Measurements from ENCODE around the gene UBE2Z. TPM values are rescaled to one million over a fixed set of nuclear protein-coding genes. Genes with fewer than 3 reads are reported as not detected.
A peak's percentile ranks its signal among the peaks of the same experiment; 100 is the strongest.

The UBE2Z gene
- total and polyA plus RNA-seq, 2 of the 13 experiments (the other 11 are each of a cell fraction or from before 2014, with no cell fraction given) = 63.2 to 122 TPM

DNA sequence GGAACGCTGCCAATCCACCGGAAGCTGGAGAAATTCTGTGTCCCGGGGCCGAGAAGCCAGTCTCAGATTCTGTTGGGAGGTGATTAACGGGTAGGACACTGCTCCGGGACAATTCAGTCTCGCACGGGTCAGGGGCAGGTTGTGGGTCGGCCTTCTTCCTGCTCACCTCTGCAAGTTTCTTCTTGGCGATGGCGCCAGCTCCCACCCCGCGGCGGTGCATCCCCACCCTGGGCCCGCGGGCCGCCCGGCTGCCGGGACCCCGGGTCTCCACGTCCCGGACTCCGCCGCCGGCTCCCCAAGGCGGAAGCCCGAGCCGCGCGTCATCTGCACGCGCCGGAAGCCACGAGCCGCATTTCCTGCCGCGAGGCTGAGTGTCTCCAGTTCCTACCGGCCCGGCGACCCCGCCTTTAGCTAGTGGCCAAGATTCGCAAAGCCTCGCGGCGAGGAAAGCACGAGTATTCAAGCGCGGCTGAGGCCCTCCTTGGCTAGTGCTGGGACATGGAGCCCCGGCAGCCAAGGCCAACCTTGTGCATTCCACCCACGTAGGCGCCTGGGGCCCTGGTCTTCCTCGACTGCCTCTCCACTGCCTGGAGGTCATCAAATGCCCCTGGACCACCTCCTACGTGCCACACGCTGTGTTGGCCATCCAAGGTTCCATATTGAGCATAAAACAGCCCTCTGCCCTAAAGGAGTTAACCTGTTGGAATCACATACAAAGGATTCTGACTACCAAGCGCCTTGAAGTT is 36.5 kb downstream of the UBE2Z start, which contains the start of gene SNF8 (continued):
- TF ChIP-seq ZNF747 (CRISPR knock-in tag; IDR thresholded peaks at IDR 0.05; ENCODE audit: borderline replicate concordance) (peak; percentile 73; the same call in 1 of the 2 replicates), SIX4 (CRISPR knock-in tag; IDR thresholded peaks at IDR 0.05) (peak; percentile 80; the same call in 1 of the 2 replicates), YY1 (IDR thresholded peaks at IDR 0.05; ENCODE audit: insufficient read depth, insufficient replicate concordance, low read depth, low read length) (peak; percentile 83), ZNF331 (CRISPR knock-in tag; IDR thresholded peaks at IDR 0.05) (peak; percentile 86), ZNF354B (CRISPR knock-in tag; IDR thresholded peaks at IDR 0.05) (0 out of 2 replicates have a peak, but pooled peaks have one; percentile 59), ZNF382 (CRISPR knock-in tag; IDR thresholded peaks at IDR 0.05; ENCODE audit: borderline replicate concordance) (no peak), ARID4A (CRISPR knock-in tag; IDR thresholded peaks at IDR 0.05; ENCODE audit: borderline replicate concordance) (peak; percentile 99), ZNF564 (CRISPR knock-in tag; IDR thresholded peaks at IDR 0.05) (peak; percentile 93), ZNF124 (CRISPR knock-in tag; IDR thresholded peaks at IDR 0.05) (peak; percentile 93), ZNF616 (CRISPR knock-in tag; IDR thresholded peaks at IDR 0.05; ENCODE audit: low read depth) (0 out of 2 replicates have a peak, but pooled peaks have one; percentile 35), ZNF275 (CRISPR knock-in tag; IDR thresholded peaks at IDR 0.05; ENCODE audit: borderline replicate concordance) (peak; percentile 97), ZNF775 (CRISPR knock-in tag; IDR thresholded peaks at IDR 0.05; ENCODE audit: borderline replicate concordance) (0 out of 2 replicates have a peak, but pooled peaks have one; percentile 78), ZNF772 (CRISPR knock-in tag; IDR thresholded peaks at IDR 0.05) (peak; percentile 93; the same call in 1 of the 2 replicates), KDM5B (CRISPR knock-in tag; IDR thresholded peaks at IDR 0.05; ENCODE audit: borderline replicate concordance) (peak; percentile 97), ZEB1 (IDR thresholded peaks at IDR 0.05; ENCODE audit: insufficient replicate concordance, low read depth) (no peak), ZMYM4 (CRISPR knock-in tag; IDR thresholded peaks at IDR 0.05) (peak; percentile 90), MIER2 (CRISPR knock-in tag; IDR thresholded peaks at IDR 0.05) (peak; percentile 87)
- TF ChIP-seq, protein P1, sequence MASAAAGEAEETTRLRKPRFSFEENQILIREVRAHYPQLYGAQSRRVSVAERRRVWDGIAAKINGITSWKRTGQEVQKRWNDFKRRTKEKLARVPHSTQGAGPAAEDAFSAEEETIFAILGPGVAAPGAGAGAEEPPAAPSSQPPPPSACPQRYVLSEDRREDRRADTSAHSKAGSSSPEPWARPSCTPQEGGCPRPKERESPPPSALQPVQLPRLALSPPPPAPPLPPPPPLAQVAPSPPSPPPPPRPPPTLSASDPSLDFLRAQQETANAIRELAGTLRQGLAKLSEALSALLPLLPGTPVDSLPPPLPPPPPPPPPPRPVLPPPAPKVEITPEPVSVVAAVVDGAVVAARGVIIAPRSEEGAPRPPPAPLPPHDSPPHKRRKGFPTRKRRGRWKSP (CRISPR knock-in tag; IDR thresholded peaks at IDR 0.05) = 0 out of 2 replicates have a peak, but pooled peaks have one; percentile 66
- TF ChIP-seq, protein P2, sequence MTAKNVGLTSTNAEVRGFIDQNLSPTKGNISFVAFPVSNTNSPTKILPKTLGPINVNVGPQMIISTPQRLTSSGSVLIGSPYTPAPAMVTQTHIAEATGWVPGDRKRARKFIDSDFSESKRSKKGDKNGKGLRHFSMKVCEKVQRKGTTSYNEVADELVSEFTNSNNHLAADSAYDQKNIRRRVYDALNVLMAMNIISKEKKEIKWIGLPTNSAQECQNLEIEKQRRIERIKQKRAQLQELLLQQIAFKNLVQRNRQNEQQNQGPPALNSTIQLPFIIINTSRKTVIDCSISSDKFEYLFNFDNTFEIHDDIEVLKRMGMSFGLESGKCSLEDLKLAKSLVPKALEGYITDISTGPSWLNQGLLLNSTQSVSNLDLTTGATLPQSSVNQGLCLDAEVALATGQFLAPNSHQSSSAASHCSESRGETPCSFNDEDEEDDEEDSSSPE (CRISPR knock-in tag; IDR thresholded peaks at IDR 0.05) = peak; percentile 93

Data from HepG2 (cell line).